Measurements from ENCODE around the gene NKAPL. TPM values are rescaled to one million over a fixed set of nuclear protein-coding genes. Genes with fewer than 3 reads are reported as not detected.
A peak's percentile ranks its signal among the peaks of the same experiment; 100 is the strongest.

Gene NKAPL
- total RNA-seq, 1 donor from 2014 or later: 0.45 TPM

GRCh38 chr6:28245206-28245941 is 13.7 kb upstream of the NKAPL start:
- DNase-seq (ENCODE audit: low spot score): no peak
- ATAC-seq: no peak

DNA sequence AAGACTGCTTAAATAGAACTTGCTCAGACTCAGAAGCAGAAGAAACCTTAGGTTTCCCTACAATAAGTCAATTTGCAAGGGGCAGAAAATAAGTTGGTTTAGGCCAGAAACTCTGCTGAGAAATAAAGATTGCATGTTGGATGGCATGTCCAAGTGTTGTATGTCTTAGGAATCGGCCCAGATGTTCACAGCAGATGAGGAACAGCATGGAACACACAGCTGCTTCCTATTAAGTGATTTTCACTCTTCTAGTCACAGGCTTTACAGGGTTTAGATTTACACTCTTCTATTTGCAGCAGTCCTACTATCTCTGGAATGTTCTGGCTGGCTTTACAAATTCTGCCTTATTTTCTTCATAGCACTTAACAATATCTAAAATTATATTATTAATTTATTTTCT is 10.2 kb upstream of the NKAPL start:
- no peak for DNase-seq (ENCODE audit: low spot score)
- ATAC-seq: no peak

DNA sequence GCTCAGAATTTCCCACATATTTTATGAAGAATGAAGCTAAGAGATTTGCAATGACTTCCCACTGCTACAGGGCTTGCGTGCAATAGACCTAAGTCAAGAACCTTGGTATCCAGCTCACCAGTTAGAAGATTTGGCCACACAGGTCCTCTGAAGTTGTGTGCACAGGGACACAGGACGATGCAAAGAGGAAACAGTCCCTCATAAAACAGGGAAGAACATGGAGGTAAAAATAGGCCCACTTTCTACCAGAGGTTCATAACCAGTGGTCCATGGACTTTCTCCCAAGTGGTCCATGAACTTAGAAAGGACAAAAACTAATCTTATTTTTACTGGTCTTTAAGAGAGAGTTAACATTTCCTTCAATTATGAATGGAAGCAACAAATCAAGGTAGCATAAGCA is 8.3 kb upstream of the NKAPL start:
- no peak for DNase-seq (ENCODE audit: low spot score)
- no peak for ATAC-seq

DNA sequence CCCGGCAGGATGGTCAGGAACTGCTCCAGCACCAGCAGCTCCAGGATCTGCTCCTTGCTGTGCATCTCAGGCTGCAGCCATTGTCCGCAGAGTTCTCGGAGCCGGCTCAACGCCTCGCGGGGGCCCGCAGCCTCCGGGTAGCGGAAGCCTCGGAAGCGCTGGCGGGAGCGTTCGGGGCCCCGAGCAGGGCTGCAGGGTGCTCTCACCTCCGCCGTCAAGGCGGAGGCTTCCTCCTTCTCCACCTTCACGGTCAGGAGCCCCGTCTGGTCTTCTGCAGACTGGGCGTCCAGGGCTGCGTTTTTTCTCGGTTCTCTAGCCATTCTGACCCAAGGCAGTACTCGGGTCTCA is 7.5 kb upstream of the NKAPL start:
- ATAC-seq: peak; percentile 59
- no peak for DNase-seq (ENCODE audit: low spot score)

DNA sequence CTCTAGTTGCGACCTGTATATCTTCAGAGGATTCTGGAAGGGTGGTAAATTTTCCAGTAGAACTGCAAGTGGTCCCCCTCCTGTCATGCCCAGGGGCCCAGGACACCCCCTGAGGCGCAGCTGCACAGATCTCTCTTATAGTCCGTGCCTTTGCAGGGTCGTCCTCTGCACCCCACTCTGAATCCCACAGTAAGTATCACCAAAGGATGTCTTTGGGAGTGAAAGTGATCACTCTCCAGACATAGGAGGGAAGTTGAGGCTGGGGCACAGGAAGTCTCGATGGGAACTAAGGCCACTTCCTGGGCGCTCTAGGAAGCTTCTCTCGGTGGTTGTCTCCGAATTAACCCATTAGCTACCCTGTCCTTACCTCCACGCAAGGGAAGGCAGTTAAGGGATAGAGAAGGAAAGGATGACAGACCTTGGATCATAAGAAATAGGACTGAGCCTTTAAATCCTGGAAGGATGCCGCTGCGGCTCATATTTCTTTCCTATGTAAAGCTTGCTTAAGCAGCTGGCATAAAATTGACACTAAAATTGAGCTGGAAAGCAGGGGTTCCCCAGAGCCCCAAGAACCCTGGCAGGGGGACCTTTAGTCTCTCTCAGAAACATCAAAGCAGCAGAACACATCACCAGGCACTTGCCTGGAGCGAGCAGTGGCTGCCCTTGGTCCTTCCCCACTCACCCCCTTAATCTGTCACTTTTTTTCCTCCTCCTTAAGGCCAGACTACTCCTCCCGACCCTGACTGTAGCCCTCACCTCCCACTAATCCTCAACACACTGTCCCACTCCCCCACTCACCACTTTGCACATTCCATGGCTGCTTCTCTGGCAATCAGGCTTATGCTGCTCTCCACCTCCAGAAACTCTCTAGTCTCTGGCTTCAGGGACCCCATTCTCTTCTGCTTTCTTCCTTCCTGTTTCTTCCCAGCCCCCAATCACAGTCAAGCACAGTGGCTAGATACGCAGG is 6.8 kb upstream of the NKAPL start, which contains the start of gene ZKSCAN4:
Gene ZKSCAN4 (minus strand): TSS at position 261 of the 967 bp plus-strand sequence. CDS start 289 bp downstream, outside the sequence.
- ATAC-seq (peak; percentile 99), DNase-seq (ENCODE audit: low spot score) (peak; percentile 82)

- no peak for DNase-seq (ENCODE audit: low spot score)
- no peak for ATAC-seq
These were observed 5.0 kb upstream of the NKAPL start for GRCh38 chr6:28254121-28254519.

GRCh38 chr6:28257042-28257441 is 2.1 kb upstream of the NKAPL start:
- DNase-seq (ENCODE audit: low spot score): no peak
- ATAC-seq: no peak

GRCh38 chr6:28263922-28264321 is 4.8 kb downstream of the NKAPL start:
- ATAC-seq: no peak
- no peak for DNase-seq (ENCODE audit: low spot score)

- ATAC-seq (no peak), DNase-seq (ENCODE audit: low spot score) (no peak)
These were observed 5.8 kb downstream of the NKAPL start for GRCh38 chr6:28264834-28265401.

- no peak for DNase-seq (ENCODE audit: low spot score)
- ATAC-seq: no peak
These were observed 7.5 kb downstream of the NKAPL start for GRCh38 chr6:28266563-28266961.

- peak; percentile 99 for ATAC-seq
- peak; percentile 82 for DNase-seq (ENCODE audit: low spot score)
These were observed 8.0 kb downstream of the NKAPL start, which contains the start of gene ZSCAN26 for GRCh38 chr6:28266962-28267694. Gene ZSCAN26 (plus strand): TSS chr6:28267143. CDS start chr6:28271920, 4,777 bp downstream.

DNA sequence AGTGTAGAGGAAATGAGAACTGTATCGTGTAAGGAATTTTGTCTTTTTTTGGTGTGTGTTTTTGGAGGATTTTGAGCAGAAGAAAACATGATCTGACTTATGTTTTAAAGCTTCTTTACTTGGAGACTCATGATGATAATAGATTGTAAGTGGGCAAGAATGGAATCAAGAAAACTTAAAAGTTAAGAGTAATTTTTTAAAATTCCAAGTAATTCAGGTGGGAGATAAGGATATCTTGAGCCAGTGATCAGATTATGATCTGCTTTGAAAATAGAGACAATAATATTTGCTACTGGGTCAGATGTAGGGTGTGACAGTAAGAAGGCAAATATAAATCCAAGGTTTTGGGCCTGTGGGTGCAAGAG is 8.6 kb downstream of the NKAPL start:
- DNase-seq (ENCODE audit: low spot score) (no peak), ATAC-seq (no peak)

- ATAC-seq: no peak
- no peak for DNase-seq (ENCODE audit: low spot score)
These were observed 10.4 kb downstream of the NKAPL start for GRCh38 chr6:28269492-28269891.

DNA sequence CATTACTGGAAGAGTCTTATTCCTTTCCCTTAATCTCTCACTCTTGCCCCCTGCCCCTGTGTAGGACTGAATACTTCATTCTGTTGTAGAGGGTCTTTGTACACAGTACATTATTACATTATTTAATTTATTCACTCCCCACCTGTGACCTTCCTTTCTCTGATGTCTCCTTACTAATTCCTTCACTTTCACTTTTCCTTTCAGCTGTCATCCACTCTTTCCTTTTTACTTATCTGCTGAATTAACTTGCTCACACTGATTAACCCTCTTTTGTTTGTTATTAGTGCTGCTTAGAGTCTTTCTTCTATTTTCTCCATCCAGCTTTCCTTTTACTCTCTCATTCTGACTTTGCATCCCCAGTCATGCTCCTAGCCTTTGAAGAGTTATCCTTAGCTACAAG is 15.8 kb downstream of the NKAPL start:
- DNase-seq (ENCODE audit: low spot score) (no peak), ATAC-seq (no peak)

GRCh38 chr6:28277746-28278145 is 18.6 kb downstream of the NKAPL start:
- ATAC-seq (peak; percentile 79), DNase-seq (ENCODE audit: low spot score) (no peak)

DNA sequence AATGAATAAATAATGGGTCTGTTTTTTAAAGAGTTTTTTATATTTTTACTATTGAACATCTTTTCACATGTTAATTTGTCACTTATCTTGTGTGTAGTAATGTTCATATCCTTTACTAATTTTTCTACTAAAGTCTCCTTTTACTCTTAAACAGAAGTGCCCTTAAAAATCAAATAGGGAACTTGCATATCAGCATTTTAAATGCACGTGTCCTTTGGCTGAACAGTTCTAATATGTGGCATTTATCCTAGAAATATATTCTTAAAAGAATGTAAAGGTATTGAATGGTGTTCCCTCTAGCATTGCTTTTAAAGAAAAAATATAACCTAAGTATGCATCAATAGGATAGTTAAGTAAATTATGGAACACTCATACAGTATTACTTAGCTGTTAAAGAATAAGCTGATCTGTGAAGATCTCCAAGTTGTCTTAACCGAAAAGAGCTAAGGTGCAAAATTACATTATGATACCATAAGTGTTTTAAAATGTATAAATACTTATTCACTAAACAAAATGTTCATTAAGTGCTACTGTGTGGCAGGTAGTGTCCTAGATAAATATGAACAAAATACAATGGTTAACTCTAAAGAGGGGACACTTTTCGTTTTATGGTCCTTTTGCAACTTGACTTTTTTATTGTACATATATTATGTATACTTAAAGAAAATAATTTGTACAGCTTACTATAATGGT is 21.6 kb downstream of the NKAPL start:
- DNase-seq (ENCODE audit: low spot score): no peak
- no peak for ATAC-seq

- DNase-seq (ENCODE audit: low spot score) (peak; percentile 53), ATAC-seq (peak; percentile 91)
These were observed 22.4 kb downstream of the NKAPL start, which contains the start of gene PGBD1 for GRCh38 chr6:28281288-28282064. Gene PGBD1 (plus strand): TSS chr6:28281572. CDS start chr6:28283814, 2,242 bp downstream.

- DNase-seq (ENCODE audit: low spot score) (no peak), ATAC-seq (no peak)
These were observed 23.8 kb downstream of the NKAPL start for GRCh38 chr6:28282926-28283325.

DNA sequence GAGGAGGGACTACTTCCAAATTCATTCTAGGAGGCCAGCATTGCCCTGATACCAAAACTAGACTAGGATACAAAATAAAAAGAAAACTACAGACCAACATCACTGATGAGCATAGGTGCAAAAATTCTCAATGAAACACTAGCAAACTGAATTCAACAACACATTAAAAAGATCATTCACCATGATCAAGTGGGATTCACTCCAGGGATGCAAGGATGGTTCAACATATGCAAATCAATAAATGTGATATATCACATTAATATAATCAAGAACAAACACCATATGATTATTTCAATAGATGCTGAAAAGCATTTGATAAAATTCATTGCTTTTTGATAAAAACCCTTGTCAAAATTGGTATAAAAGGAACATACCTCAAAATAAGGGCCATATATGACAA is 32.5 kb downstream of the NKAPL start:
- no peak for DNase-seq (ENCODE audit: low spot score)
- ATAC-seq: no peak
